HG02884 (cell line): ENCODE data around the gene CSF2.

Source experiments
- ATAC-seq: cut with Tn5 transposase; IDR thresholded peaks from one replicate; pipeline ENCODE4 v1.9.1; 2021; ENCODE audit warnings: mild to moderate bottlenecking, moderate library complexity; ENCODE audit not compliant: unreplicated experiment

CSF2 gene

GRCh38 chr5:132067941-132068808, 5.4 kb upstream of the CSF2 start:
- ATAC-seq: no peak

- ATAC-seq: no peak
Measured at GRCh38 chr5:132069561-132069960, 4.0 kb upstream of the CSF2 start.

DNA sequence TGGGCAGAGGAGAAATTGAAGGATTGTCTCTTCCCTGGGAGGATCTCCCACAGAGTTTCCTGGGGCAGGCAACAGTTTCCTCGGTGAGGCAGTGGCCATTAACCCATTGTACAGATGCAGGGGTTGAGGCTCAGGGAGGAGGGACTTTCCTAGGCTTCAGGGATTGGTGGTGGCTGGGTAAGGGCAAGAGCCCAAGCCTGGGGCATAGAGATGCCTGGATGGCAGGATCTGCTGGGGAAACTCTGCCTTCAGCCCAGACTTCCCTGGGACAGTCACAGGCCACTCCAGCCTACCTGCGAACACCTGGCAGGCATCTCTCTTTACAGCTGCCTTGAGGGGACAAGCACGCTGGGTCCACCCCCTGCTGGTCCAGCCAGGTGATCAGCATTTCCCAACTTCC, 3.6 kb upstream of the CSF2 start:
- no peak for ATAC-seq

DNA sequence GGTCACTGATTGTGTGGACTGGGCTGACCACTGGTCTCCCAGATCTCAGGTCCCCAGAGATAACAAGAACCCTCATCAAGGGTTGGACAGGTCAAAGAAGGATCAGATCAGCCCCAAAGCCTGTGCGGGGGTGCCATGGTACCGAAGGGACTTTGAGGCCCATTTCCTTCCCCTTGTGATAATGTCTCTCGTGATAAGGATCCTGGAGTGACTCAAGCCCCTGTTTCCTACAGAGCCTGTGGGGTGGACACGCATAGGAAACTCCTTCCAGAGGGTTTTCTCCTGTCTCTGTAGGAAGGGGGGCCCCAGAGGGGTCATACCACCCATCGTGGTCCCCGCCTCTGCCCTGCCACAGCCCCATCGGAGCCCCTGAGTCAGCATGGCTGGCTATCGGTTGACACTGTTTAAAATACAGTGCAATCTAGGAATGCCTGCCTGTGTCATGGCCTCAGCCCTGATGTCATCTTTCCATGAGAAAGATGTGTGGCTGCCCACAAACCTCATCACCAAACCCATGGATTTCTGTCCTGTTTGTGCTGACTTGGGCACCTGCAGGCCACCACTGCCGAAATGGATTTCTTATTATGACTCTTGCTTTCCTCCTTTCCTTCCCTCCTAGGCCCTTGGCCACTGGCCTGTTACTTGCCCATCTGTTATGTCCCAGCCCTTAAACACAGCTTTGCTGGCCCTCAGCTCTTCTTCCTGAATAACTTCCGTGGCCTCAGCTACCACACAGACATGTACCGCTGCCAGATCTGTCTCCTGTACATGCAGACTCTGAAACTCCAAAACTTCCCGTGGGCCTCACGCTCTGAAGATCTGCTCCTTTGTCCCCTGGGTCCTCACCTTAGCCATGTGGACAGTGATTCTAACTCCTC, 2.9 kb upstream of the CSF2 start:
- no peak for ATAC-seq

- ATAC-seq: no peak
Measured at GRCh38 chr5:132071338-132071707, 2.3 kb upstream of the CSF2 start.

DNA sequence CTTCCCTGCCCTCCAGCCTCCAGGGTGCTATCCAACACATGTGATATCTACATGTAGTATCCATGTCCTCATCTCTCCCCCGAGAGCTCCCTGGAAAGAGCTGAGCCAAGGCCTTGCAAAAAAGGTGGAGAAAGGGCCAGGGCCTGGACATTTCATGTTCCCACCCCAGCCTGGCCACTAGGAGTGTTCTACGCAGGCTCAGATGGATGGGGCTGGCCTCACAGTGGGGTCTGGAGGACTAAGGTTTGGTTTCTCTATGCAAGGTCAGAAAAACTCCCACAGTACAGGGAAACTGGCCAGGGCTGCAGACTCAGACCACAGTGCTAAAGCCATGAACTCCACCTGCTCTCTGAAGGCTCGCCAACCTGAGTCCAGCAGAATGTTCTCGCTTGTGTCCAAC, 1.5 kb upstream of the CSF2 start:
- no peak for ATAC-seq

GRCh38 chr5:132072528-132072927, 1.1 kb upstream of the CSF2 start:
- no peak for ATAC-seq

- ATAC-seq: no peak
Measured at GRCh38 chr5:132074091-132074771, 642 bp downstream of the CSF2 start.

DNA sequence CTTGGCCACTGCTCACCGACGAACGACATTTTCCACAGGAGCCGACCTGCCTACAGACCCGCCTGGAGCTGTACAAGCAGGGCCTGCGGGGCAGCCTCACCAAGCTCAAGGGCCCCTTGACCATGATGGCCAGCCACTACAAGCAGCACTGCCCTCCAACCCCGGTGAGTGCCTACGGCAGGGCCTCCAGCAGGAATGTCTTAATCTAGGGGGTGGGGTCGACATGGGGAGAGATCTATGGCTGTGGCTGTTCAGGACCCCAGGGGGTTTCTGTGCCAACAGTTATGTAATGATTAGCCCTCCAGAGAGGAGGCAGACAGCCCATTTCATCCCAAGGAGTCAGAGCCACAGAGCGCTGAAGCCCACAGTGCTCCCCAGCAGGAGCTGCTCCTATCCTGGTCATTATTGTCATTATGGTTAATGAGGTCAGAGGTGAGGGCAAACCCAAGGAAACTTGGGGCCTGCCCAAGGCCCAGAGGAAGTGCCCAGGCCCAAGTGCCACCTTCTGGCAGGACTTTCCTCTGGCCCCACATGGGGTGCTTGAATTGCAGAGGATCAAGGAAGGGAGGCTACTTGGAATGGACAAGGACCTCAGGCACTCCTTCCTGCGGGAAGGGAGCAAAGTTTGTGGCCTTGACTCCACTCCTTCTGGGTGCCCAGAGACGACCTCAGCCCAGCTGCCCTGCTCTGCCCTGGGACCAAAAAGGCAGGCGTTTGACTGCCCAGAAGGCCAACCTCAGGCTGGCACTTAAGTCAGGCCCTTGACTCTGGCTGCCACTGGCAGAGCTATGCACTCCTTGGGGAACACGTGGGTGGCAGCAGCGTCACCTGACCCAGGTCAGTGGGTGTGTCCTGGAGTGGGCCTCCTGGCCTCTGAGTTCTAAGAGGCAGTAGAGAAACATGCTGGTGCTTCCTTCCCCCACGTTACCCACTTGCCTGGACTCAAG, 1.5 kb downstream of the CSF2 start:
- no peak for ATAC-seq

DNA sequence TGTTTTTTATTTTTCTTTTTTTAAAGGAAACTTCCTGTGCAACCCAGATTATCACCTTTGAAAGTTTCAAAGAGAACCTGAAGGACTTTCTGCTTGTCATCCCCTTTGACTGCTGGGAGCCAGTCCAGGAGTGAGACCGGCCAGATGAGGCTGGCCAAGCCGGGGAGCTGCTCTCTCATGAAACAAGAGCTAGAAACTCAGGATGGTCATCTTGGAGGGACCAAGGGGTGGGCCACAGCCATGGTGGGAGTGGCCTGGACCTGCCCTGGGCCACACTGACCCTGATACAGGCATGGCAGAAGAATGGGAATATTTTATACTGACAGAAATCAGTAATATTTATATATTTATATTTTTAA, 2.1 kb downstream of the CSF2 start:
- ATAC-seq: no peak

- ATAC-seq: no peak
Measured at GRCh38 chr5:132076202-132076830, 2.7 kb downstream of the CSF2 start.

GRCh38 chr5:132076983-132077382, 3.4 kb downstream of the CSF2 start:
- no peak for ATAC-seq

- no peak for ATAC-seq
Measured at GRCh38 chr5:132079081-132079480, 5.5 kb downstream of the CSF2 start.

DNA sequence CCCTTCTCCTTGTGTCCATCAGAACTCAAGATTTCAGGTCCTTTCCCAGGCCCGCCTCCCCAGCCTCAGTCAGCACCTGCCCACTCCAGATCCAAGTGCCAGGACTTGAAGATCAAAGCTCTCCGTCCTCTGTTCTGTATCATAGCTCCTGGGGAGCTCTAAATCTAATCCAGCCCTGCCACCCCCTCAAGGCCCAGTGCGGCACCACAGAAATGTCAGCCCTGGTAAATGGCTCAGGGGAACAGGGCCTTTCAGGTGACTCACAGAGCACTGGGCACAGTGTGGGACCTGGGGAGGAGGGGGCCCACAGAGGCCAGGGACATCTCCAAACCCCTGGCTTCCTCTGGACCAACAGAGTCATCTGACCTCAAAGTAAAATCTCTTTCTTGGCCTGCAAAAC, 6.0 kb downstream of the CSF2 start:
- no peak for ATAC-seq

DNA sequence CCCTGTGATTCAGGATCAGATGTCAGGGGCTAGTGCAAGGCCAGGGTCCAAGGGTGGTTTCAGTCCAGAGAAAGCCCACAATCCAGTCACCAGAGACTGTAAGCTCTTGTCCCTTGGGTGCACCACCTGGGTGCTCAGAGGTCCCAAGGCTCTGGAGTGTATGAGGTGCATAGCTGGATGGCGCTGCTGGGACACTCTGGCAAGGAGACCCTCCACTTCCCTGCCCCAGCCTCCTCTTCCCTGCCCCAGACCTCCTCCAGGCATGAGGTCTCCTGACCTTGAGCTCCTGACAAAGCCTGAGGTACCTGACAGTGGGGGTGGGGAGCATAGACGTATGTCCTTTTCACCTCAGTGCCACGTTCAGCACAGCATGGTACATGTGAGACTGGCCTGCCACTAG, 7.0 kb downstream of the CSF2 start:
- ATAC-seq: no peak

GRCh38 chr5:132081458-132081857, 7.9 kb downstream of the CSF2 start:
- ATAC-seq: no peak

DNA sequence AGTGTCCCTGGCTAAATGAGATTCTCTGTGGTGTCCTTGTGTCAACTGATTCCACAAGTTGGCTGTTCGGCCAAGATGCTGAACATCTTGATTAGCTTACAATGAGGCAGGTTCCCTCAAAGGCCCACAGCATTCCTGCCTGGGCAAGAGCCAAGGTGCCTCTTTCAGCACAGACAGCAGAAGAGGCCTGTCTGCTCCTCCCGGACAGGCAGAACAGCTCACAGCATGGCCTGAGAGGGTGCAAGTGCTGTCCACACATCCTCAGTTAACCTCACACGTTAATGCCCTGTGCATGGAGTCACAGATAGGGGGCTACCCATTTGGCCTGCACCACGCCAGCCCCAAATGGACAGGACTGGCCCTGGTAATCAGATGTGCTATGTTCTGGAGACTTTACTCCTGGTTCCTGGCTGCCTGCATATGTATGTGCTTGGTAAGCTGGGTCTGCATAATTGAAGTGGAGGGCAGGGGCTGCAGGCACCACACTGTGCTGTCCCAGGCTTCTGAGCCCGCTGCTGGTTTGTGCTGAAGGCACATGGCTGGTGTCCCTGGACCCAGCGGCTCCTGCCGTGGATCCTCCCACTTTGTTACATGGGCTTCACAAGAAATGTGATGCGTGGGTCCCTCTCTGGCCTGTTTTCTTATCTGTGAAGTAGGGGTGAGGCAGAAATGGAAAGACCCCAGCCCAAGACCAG, 8.9 kb downstream of the CSF2 start:
- no peak for ATAC-seq

DNA sequence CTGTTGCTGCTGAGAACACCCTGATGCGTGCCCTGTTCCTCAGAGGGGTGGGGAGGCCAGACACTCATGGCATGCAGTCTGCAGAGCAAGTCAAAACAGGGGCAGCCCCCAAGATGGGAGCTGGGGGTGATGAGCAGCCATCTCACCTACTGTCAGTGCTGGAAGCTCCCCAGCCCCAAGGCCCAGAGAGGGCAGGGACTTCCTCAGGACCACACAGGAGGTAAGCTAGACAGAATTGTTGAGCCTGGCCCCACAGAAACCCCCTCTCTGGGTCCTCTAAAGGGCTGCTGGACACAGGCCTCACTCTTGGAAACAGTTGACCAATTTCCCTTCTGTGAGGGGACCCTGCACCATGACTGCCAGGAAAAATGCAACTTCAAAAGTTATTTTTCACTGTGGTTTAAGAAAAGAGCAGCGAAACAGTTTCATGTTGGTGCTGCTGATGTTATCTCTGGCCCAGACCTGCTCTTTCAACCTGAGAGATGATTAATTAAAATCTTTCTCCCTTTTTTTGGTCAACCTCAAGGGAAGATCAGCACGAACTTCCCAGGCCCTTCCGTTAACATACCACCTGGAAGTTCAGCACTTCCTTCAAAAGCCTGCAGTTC, 9.6 kb downstream of the CSF2 start:
- no peak for ATAC-seq

DNA sequence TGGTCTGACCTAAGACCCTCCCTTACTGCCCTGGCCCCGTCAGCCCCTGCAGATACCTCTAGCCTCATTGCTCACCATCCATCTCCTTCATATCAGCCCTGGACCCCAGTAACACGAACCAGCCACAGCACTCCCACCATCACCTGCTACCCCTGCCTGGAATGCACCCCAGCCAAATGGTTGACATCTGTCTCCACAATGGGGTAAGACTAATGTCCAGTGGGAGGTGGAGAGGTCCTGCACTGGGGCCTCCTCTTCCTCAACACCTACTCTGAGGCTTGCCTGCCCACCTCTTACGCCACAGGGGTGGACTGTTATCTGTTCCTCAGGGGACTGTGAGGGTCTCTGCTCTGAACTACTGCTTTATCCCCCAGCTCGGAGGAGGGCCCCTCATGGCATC, 12.1 kb downstream of the CSF2 start:
- no peak for ATAC-seq
